Measurements from ENCODE around the gene MYZAP. TPM values are rescaled to one million over a fixed set of nuclear protein-coding genes. Genes with fewer than 3 reads are reported as not detected.

MYZAP gene
- total RNA-seq, 2 donors from 2014 or later, result not detected

DNA sequence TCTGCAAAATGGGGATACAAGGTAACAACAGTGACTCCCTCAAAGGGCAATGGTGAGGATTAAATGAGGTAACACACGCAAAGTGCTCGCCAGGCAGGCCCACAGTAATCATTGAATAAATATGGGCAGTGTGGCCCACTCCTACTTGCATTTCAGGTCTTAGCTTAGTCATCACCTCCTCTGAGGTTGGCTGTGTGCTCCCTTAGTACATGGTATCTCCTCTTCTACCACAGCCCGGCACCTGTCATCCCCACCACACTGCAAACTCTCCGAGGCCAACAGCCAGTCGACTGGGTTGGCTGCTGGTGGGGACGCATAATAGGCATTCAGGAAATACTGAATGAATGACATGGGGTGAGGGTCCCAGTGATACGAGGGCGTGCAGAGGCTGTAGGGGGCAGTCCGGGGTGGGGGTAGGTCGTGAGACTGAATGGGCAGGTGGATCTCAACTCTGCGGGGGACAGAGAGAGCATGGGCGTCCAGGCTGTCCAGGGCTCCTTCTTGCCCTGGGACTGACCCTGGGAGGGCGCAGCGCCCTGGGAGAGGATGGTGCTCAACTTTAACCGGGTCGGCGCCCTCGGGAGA lies 375 bp upstream of the MYZAP start:
- Mint-ChIP-seq H3K36me3 (no peaks in the 10 kb centered on the region), H3K4me1 (ENCODE audit: low read depth in 2 of 2) (no peaks in the 10 kb centered on the region), H3K27me3 (peaks cover 36 to 49% of the 10 kb centered on the region in 2 donors), H3K4me3 (no peak overlapping the region), H3K9me3 (no peaks in the 10 kb centered on the region), H3K27ac (no peak overlapping the region)
- ATAC-seq (peak in 1 of 2 donors; percentile 41), DNase-seq (ENCODE audit: low spot score) (no peak)

DNA sequence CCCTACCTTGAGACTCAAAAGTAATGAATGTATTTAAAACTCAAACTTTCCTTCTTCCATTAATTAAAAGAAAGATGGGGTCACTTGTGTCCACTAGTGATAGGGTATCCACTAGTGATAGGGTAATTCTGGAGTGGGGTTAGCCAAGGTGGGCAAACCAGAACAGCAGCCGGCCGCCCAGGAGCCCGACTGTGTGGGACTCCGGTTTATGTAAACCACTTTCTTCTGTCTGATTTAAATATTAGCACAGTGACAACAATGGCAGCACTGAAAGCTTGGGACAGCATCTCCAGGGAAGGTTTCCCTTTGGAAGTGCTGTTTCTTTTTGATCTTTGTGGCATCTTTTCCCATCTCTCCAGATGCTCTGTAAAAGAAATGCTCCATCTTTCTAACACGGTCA lies 722 bp downstream of the MYZAP start:
- H3K4me3 Mint-ChIP-seq, result no peak overlapping the region
- ATAC-seq, result no peak
- no peak for DNase-seq (ENCODE audit: low spot score)
- peaks cover 34 to 43% of the 10 kb centered on the region in 2 donors for H3K27me3 Mint-ChIP-seq
- H3K4me1 Mint-ChIP-seq (ENCODE audit: low read depth in 2 of 2), result no peaks in the 10 kb centered on the region
- H3K36me3 Mint-ChIP-seq, result no peaks in the 10 kb centered on the region
- H3K27ac Mint-ChIP-seq, result no peak overlapping the region
- no peaks in the 10 kb centered on the region for H3K9me3 Mint-ChIP-seq

DNA sequence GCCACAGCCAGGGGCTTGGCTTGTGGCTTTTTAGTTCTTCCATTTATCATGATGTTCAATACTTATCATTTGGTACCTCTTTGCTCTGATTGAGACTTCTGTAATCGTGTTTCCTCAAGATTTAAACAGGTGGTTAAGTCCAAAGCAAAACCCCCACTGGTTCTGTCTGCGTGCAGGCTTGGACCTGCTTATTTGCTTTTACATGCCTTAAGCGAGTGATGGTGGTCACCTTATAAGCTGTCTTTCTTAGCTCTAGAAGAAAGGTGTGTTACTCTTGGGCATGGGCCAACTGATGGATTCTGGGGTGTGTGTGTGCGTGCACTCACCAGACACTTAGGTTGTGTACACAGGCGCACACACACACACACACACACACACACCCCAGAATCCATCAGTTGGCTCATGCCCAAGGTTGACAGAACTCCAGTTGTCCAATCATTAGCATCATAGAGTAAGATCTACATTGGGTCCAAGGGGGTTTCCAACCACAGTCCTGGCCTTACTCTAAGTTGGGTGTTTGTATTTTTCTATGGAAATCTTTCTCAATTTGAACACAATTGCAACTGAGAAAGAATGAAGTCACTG lies 1.2 kb downstream of the MYZAP start:
- Mint-ChIP-seq H3K4me3 (no peak overlapping the region), H3K36me3 (no peaks in the 10 kb centered on the region), H3K27me3 (peaks cover 29 to 38% of the 10 kb centered on the region in 2 donors), H3K9me3 (no peaks in the 10 kb centered on the region), H3K4me1 (ENCODE audit: low read depth in 2 of 2) (no peaks in the 10 kb centered on the region), H3K27ac (no peak overlapping the region)
- DNase-seq (ENCODE audit: low spot score) (no peak), ATAC-seq (no peak)

- DNase-seq (ENCODE audit: low spot score) (no peak), ATAC-seq (no peak)
- Mint-ChIP-seq H3K27me3 (peaks cover 32 to 33% of the 10 kb centered on the region in 2 donors), H3K36me3 (no peaks in the 10 kb centered on the region), H3K4me3 (no peak overlapping the region), H3K4me1 (ENCODE audit: low read depth in 2 of 2) (no peaks in the 10 kb centered on the region), H3K9me3 (no peaks in the 10 kb centered on the region), H3K27ac (no peak overlapping the region)
These were observed 2.8 kb downstream of the MYZAP start for GRCh38 chr15:57594479-57594878.

GRCh38 chr15:57595011-57595866 lies 3.5 kb downstream of the MYZAP start:
- ATAC-seq (no peak), DNase-seq (ENCODE audit: low spot score) (no peak)
- no peaks in the 10 kb centered on the region for H3K4me1 Mint-ChIP-seq (ENCODE audit: low read depth in 2 of 2)
- H3K27ac Mint-ChIP-seq, result no peak overlapping the region
- no peak overlapping the region for H3K4me3 Mint-ChIP-seq
- H3K36me3 Mint-ChIP-seq, result no peaks in the 10 kb centered on the region
- no peaks in the 10 kb centered on the region for H3K9me3 Mint-ChIP-seq
- H3K27me3 Mint-ChIP-seq, result peaks cover 25% of the 10 kb centered on the region in 2 donors

GRCh38 chr15:57596301-57596855 lies 4.7 kb downstream of the MYZAP start:
- DNase-seq (ENCODE audit: low spot score) (no peak), ATAC-seq (no peak)
- no peak overlapping the region for H3K4me3 Mint-ChIP-seq
- H3K27me3 Mint-ChIP-seq, result peaks cover 20% of the 10 kb centered on the region in 2 donors
- H3K4me1 Mint-ChIP-seq (ENCODE audit: low read depth in 2 of 2), result no peaks in the 10 kb centered on the region
- no peaks in the 10 kb centered on the region for H3K9me3 Mint-ChIP-seq
- no peaks in the 10 kb centered on the region for H3K36me3 Mint-ChIP-seq
- H3K27ac Mint-ChIP-seq, result no peak overlapping the region

DNA sequence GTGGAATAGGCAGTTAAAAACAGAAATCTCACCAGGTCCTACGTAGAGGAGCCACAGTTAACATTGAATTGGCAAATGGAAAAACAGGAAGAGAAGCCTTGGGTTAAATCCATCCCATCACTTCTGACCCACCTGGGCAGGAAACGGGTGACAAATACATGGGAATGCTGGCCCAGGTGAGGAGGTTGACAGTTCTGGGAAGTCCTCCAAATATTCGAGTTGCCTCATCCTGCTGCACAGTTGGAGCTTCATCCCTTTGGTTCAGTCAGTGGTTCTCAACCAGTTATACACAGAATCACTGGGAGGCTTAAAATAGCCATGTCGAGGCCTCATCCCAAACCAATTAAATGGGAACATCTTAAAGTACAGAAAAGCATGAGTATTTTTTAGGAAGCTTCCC lies 5.3 kb downstream of the MYZAP start:
- Mint-ChIP-seq H3K27me3 (peaks cover 20 to 22% of the 10 kb centered on the region in 2 donors), H3K9me3 (no peaks in the 10 kb centered on the region), H3K36me3 (no peaks in the 10 kb centered on the region), H3K4me1 (ENCODE audit: low read depth in 2 of 2) (no peaks in the 10 kb centered on the region), H3K27ac (no peak overlapping the region), H3K4me3 (no peak overlapping the region)
- DNase-seq (ENCODE audit: low spot score), result no peak
- ATAC-seq, result no peak

GRCh38 chr15:57597431-57597830 lies 5.7 kb downstream of the MYZAP start:
- no peaks in the 10 kb centered on the region for H3K36me3 Mint-ChIP-seq
- no peak for ATAC-seq
- H3K9me3 Mint-ChIP-seq, result no peaks in the 10 kb centered on the region
- no peak for DNase-seq (ENCODE audit: low spot score)
- H3K27ac Mint-ChIP-seq, result no peak overlapping the region
- peaks cover 22 to 23% of the 10 kb centered on the region in 2 donors for H3K27me3 Mint-ChIP-seq
- no peak overlapping the region for H3K4me3 Mint-ChIP-seq
- H3K4me1 Mint-ChIP-seq (ENCODE audit: low read depth in 2 of 2), result no peaks in the 10 kb centered on the region

DNA sequence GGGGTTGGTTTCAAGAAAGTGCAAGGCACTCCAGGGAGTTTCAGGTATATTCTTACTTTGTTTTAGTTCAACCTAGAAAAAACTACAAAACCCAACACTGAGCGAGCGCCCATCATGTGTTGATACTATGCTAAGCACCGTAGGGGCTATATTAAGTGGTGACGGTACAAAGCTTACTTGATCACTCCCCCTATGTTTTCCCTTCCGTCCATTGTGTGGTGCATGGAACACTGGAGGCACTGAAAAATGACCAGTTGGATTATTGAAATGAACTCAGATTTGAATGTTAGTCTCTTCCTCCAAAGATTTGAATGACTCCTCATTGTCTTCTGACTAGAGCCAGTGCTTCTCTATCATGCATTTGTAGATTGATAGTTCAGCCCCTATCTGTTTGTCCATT lies 6.6 kb downstream of the MYZAP start:
- Mint-ChIP-seq H3K9me3 (no peaks in the 10 kb centered on the region), H3K36me3 (no peaks in the 10 kb centered on the region), H3K4me1 (ENCODE audit: low read depth in 2 of 2) (no peaks in the 10 kb centered on the region), H3K27me3 (peaks cover 19 to 20% of the 10 kb centered on the region in 2 donors), H3K4me3 (no peak overlapping the region), H3K27ac (no peak overlapping the region)
- ATAC-seq, result no peak
- no peak for DNase-seq (ENCODE audit: low spot score)

DNA sequence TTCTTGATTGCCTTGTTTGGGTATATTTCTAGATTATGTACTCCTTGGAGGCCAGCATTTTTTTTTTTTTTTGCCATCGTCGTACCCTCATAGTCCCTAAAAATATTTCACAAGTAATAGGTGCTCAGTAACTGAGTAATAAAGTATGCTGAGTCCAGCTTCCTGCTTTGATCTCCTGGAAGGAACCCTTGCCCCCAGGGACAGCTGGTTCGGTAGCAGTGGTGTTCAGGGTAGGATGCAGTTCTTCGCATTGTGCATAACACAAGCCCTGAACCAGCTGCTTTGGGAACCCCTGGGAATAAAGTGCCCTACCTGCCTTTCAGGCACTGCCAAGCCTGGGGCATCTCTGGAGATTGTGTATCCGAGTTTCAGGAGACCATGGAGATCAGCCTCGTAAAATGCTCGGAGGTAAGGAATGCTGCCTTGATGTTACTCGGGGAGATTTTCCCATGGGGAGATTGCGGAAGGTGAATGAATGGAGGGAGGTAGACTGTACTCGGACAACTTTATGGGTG lies 7.6 kb downstream of the MYZAP start:
- H3K4me1 Mint-ChIP-seq (ENCODE audit: low read depth in 2 of 2), result no peaks in the 10 kb centered on the region
- peaks cover 10 to 19% of the 10 kb centered on the region in 2 donors for H3K27me3 Mint-ChIP-seq
- no peaks in the 10 kb centered on the region for H3K36me3 Mint-ChIP-seq
- H3K4me3 Mint-ChIP-seq, result no peak overlapping the region
- H3K9me3 Mint-ChIP-seq, result no peaks in the 10 kb centered on the region
- H3K27ac Mint-ChIP-seq, result no peak overlapping the region
- DNase-seq (ENCODE audit: low spot score) (no peak), ATAC-seq (no peak)

- H3K36me3 Mint-ChIP-seq, result no peaks in the 10 kb centered on the region
- no peak for DNase-seq (ENCODE audit: low spot score)
- H3K4me3 Mint-ChIP-seq, result no peak overlapping the region
- ATAC-seq, result no peak
- no peak overlapping the region for H3K27ac Mint-ChIP-seq
- peaks cover 15 to 22% of the 10 kb centered on the region in 2 donors for H3K27me3 Mint-ChIP-seq
- no peaks in the 10 kb centered on the region for H3K9me3 Mint-ChIP-seq
- H3K4me1 Mint-ChIP-seq (ENCODE audit: low read depth in 2 of 2), result no peaks in the 10 kb centered on the region
These were observed 8.5 kb downstream of the MYZAP start for GRCh38 chr15:57600197-57600596.

DNA sequence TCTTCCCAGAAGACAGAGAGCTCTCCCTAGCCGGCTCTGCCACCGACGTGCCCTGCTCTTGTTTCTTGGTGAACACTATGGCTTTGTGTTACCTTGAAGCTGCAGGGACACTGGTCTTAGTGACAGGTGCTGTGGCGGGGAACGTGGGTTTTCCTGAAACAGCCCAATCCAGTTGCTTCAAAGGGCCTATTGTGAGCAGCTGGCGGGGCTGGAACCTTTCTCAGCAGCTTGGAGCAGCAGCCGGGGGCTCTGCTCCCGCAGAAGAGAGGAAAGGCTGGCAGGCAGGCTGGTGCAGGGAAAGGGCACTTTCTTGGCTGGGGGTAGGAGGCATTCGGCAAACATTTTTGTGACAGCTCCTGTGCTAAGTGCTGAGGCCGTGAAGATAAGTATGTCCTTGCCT lies 12.8 kb downstream of the MYZAP start:
- Mint-ChIP-seq H3K4me1 (ENCODE audit: low read depth in 2 of 2) (no peaks in the 10 kb centered on the region), H3K36me3 (no peaks in the 10 kb centered on the region), H3K27ac (no peak overlapping the region), H3K27me3 (peaks cover 18 to 32% of the 10 kb centered on the region in 2 donors), H3K9me3 (no peaks in the 10 kb centered on the region), H3K4me3 (no peak overlapping the region)
- ATAC-seq (no peak), DNase-seq (ENCODE audit: low spot score) (no peak)

DNA sequence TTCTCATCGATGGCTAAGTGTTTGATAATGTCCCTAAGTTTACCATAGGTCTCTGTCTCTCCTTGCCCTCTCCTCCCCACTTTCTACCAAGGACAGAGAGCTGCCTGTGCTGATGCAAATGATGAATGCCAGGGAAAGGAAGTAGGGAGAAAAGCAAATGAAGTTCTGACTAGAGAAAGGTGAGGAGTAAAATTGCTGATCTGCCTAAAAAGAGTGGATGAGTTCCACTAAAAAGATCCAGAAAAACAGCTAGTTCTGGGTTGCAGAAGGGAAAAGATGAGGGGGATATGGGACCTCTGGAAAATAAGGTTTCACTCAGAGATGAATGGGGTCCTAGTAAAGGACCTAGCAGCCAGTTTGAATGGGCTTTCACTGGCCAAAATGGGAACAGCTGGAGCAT lies 13.8 kb downstream of the MYZAP start:
- DNase-seq (ENCODE audit: low spot score) (no peak), ATAC-seq (no peak)
- no peaks in the 10 kb centered on the region for H3K36me3 Mint-ChIP-seq
- no peaks in the 10 kb centered on the region for H3K9me3 Mint-ChIP-seq
- H3K4me3 Mint-ChIP-seq, result no peak overlapping the region
- H3K27me3 Mint-ChIP-seq, result peaks cover 18 to 32% of the 10 kb centered on the region in 2 donors
- no peak overlapping the region for H3K27ac Mint-ChIP-seq
- H3K4me1 Mint-ChIP-seq (ENCODE audit: low read depth in 2 of 2), result no peaks in the 10 kb centered on the region

GRCh38 chr15:57606048-57606447 lies 14.3 kb downstream of the MYZAP start:
- no peak for ATAC-seq
- H3K9me3 Mint-ChIP-seq, result no peaks in the 10 kb centered on the region
- H3K4me3 Mint-ChIP-seq, result no peak overlapping the region

More at GRCh38 chr15:57606048-57606447, 14.3 kb downstream of the MYZAP start:
- Mint-ChIP-seq H3K4me1 (ENCODE audit: low read depth in 2 of 2) (no peaks in the 10 kb centered on the region), H3K36me3 (no peaks in the 10 kb centered on the region), H3K27ac (no peak overlapping the region), H3K27me3 (peaks cover 17 to 32% of the 10 kb centered on the region in 2 donors)
- no peak for DNase-seq (ENCODE audit: low spot score)
